Measurements from ENCODE around the gene NOL9.
"Not testable (repeated sequence)": the region's sequence is repeated elsewhere in the genome, so short reads cannot be mapped to it uniquely, and the experiment has no call there.

Gene NOL9

GRCh38 chr1:6570987-6571386, 16.7 kb upstream of the NOL9 start:
- no peak for DNase-seq

GRCh38 chr1:6570100-6570499, 15.8 kb upstream of the NOL9 start:
- DNase-seq = no peak

GRCh38 chr1:6569033-6569432, 14.7 kb upstream of the NOL9 start:
- no peak for DNase-seq

- DNase-seq = no peak
These were observed 6.0 kb upstream of the NOL9 start for GRCh38 chr1:6560267-6560666.

- DNase-seq = not testable (repeated sequence)
These were observed 4.8 kb upstream of the NOL9 start for GRCh38 chr1:6559161-6559560.

GRCh38 chr1:6557597-6557996, 3.3 kb upstream of the NOL9 start:
- DNase-seq = no peak

GRCh38 chr1:6554907-6555778, 830 bp upstream of the NOL9 start, which contains the start of gene TAS1R1:
TSS of gene TAS1R1 (plus strand) at chr1:6555307. CDS start at chr1:6555374, 67 bp downstream.
- peak; percentile 11 for DNase-seq

- no peak for DNase-seq
These were observed 7.0 kb downstream of the NOL9 start for GRCh38 chr1:6547301-6547700.

GRCh38 chr1:6546326-6546725, 8.0 kb downstream of the NOL9 start:
- DNase-seq = no peak

- DNase-seq = no peak
These were observed 8.8 kb downstream of the NOL9 start for GRCh38 chr1:6545276-6546112.

GRCh38 chr1:6544831-6545230, 9.5 kb downstream of the NOL9 start:
- no peak for DNase-seq

- no peak for DNase-seq
These were observed 15.4 kb downstream of the NOL9 start for GRCh38 chr1:6538956-6539355.

GRCh38 chr1:6536291-6536690, 18.0 kb downstream of the NOL9 start:
- DNase-seq = no peak

GRCh38 chr1:6535214-6535613, 19.1 kb downstream of the NOL9 start:
- no peak for DNase-seq

- DNase-seq = no peak
These were observed 20.0 kb downstream of the NOL9 start for GRCh38 chr1:6534248-6534822.

GRCh38 chr1:6531996-6532395, 22.3 kb downstream of the NOL9 start:
- no peak for DNase-seq

GRCh38 chr1:6530504-6531160, 23.7 kb downstream of the NOL9 start:
- DNase-seq = no peak

- DNase-seq = no peak
These were observed 25.8 kb downstream of the NOL9 start for GRCh38 chr1:6528492-6528891.

- no peak for DNase-seq
These were observed 28.0 kb downstream of the NOL9 start for GRCh38 chr1:6526316-6526715.

- no peak for DNase-seq
These were observed 30.7 kb downstream of the NOL9 start for GRCh38 chr1:6523566-6523965.

- no peak for DNase-seq
These were observed 32.8 kb downstream of the NOL9 start for GRCh38 chr1:6521536-6521935.

- peak; percentile 91 for DNase-seq
These were observed 34.2 kb downstream of the NOL9 start for GRCh38 chr1:6519935-6520671.
